ENCODE measurements around the gene MAP6.

The MAP6 gene

GRCh38 chr11:75615751-75616150 lies 53.1 kb downstream of the MAP6 start:
- TF ChIP-seq CTCF (IDR thresholded peaks at IDR 0.05; ENCODE audit: insufficient read depth, low read length, poor library complexity, severe bottlenecking) (no peak), EZH2phosphoT487 (conservative IDR thresholded peaks at IDR 0.05; ENCODE audit: low read length) (no peak)
- no peak overlapping the region for H3K9ac ChIP-seq (ENCODE audit: low read length)
- H3K9me3 ChIP-seq (ENCODE audit: insufficient read depth, low read length): no peaks in the 10 kb centered on the region
- no peaks in the 10 kb centered on the region for H3K79me2 ChIP-seq (ENCODE audit: insufficient read depth, low read length)
- no peaks in the 10 kb centered on the region for H4K20me1 ChIP-seq (ENCODE audit: low read depth, low read length)
- H3K27me3 ChIP-seq (ENCODE audit: low read length): no peaks in the 10 kb centered on the region
- no peak overlapping the region for H3K4me2 ChIP-seq (ENCODE audit: low read depth, low read length, poor library complexity, severe bottlenecking)
- no peaks in the 10 kb centered on the region for H3K9me2 ChIP-seq (replicated peaks; ENCODE audit: insufficient read depth, low read length)
- no peak overlapping the region for H3K4me3 ChIP-seq (ENCODE audit: insufficient read depth, low read length, poor library complexity, severe bottlenecking)
- no peak overlapping the region for H3K27ac ChIP-seq (ENCODE audit: low read depth, low read length)
- no peaks in the 10 kb centered on the region for H3K36me3 ChIP-seq (ENCODE audit: low read length)
- no peaks in the 10 kb centered on the region for H3F3A ChIP-seq (ENCODE audit: insufficient read depth)
- no peak overlapping the region for H2AFZ ChIP-seq (ENCODE audit: low read depth, low read length, severe bottlenecking)

- Histone ChIP-seq H4K20me1 (ENCODE audit: low read depth, low read length) (no peaks in the 10 kb centered on the region), H3K9me2 (replicated peaks; ENCODE audit: insufficient read depth, low read length) (no peaks in the 10 kb centered on the region), H3K9me3 (ENCODE audit: insufficient read depth, low read length) (no peaks in the 10 kb centered on the region), H3K79me2 (ENCODE audit: insufficient read depth, low read length) (no peaks in the 10 kb centered on the region), H3K9ac (ENCODE audit: low read length) (no peak overlapping the region), H3K27me3 (ENCODE audit: low read length) (no peaks in the 10 kb centered on the region), H2AFZ (ENCODE audit: low read depth, low read length, severe bottlenecking) (no peak overlapping the region), H3K4me2 (ENCODE audit: low read depth, low read length, poor library complexity, severe bottlenecking) (no peak overlapping the region), H3K36me3 (ENCODE audit: low read length) (no peaks in the 10 kb centered on the region), H3K27ac (ENCODE audit: low read depth, low read length) (no peak overlapping the region), H3F3A (ENCODE audit: insufficient read depth) (no peaks in the 10 kb centered on the region), H3K4me3 (ENCODE audit: insufficient read depth, low read length, poor library complexity, severe bottlenecking) (no peak overlapping the region)
- TF ChIP-seq CTCF (IDR thresholded peaks at IDR 0.05; ENCODE audit: insufficient read depth, low read length, poor library complexity, severe bottlenecking) (no peak), EZH2phosphoT487 (conservative IDR thresholded peaks at IDR 0.05; ENCODE audit: low read length) (no peak)
Measured at GRCh38 chr11:75611823-75612222, 57.0 kb downstream of the MAP6 start.

DNA sequence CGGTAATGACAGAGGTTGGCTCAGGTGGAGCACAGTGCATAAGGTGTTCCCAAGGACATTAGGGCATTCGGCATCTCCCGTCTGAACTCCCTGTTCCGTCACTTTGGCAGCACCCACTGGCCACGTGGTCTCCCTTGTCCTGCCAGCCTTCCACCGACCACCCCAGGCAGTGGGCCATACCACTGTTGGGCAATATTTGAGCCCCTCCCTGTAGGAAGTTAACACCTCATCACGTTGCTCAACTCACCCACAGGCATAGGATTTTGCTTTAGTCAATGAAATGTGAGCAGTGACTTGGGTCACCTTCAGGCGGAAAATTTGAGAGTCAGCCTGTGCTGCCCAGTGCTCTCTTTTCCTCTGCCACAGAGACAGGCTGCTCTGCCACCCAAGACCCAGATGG lies 62.7 kb downstream of the MAP6 start:
- TF ChIP-seq EZH2phosphoT487 (conservative IDR thresholded peaks at IDR 0.05; ENCODE audit: low read length) (no peak), CTCF (IDR thresholded peaks at IDR 0.05; ENCODE audit: insufficient read depth, low read length, poor library complexity, severe bottlenecking) (no peak)
- H3K27me3 ChIP-seq (ENCODE audit: low read length): no peaks in the 10 kb centered on the region
- H3K9me3 ChIP-seq (ENCODE audit: insufficient read depth, low read length): no peaks in the 10 kb centered on the region
- H3F3A ChIP-seq (ENCODE audit: insufficient read depth): no peaks in the 10 kb centered on the region
- no peak overlapping the region for H2AFZ ChIP-seq (ENCODE audit: low read depth, low read length, severe bottlenecking)
- no peaks in the 10 kb centered on the region for H3K79me2 ChIP-seq (ENCODE audit: insufficient read depth, low read length)
- no peak overlapping the region for H3K9ac ChIP-seq (ENCODE audit: low read length)
- no peak overlapping the region for H3K27ac ChIP-seq (ENCODE audit: low read depth, low read length)
- no peak overlapping the region for H3K4me3 ChIP-seq (ENCODE audit: insufficient read depth, low read length, poor library complexity, severe bottlenecking)
- no peaks in the 10 kb centered on the region for H3K9me2 ChIP-seq (replicated peaks; ENCODE audit: insufficient read depth, low read length)
- H3K36me3 ChIP-seq (ENCODE audit: low read length): no peaks in the 10 kb centered on the region
- no peak overlapping the region for H3K4me2 ChIP-seq (ENCODE audit: low read depth, low read length, poor library complexity, severe bottlenecking)
- H4K20me1 ChIP-seq (ENCODE audit: low read depth, low read length): no peaks in the 10 kb centered on the region

Measured in SU-DHL-6 (cell line).